Germinal center (tissue), 1 donor: ENCODE data around the gene NSUN6.

ENCODE experiments used
- DNase-seq: peaks from one replicate; pipeline ENCODE4 v3.0.0; 2012; ENCODE audit warnings: mixed read lengths, low spot score

Gene NSUN6

DNA sequence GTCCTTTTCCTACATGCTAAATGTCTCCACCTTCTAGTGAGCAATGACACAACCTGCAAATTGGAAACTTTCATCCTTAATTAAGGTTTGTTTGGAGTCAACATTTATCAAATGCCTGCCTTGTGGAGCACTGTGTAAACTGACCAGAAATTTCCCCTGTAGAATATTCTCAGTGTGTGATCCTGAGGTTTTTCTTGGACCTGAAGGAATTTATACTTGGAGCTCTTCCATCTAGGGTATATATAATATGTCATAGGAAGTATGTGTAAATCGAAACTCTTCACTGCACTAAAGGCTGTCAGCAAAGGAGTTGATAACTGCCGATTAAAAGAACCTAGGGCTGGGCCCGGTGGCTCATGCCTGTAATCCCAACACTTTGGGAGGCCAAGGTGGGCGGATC, 152.4 kb downstream of the NSUN6 start:
- DNase-seq = no peak

DNA sequence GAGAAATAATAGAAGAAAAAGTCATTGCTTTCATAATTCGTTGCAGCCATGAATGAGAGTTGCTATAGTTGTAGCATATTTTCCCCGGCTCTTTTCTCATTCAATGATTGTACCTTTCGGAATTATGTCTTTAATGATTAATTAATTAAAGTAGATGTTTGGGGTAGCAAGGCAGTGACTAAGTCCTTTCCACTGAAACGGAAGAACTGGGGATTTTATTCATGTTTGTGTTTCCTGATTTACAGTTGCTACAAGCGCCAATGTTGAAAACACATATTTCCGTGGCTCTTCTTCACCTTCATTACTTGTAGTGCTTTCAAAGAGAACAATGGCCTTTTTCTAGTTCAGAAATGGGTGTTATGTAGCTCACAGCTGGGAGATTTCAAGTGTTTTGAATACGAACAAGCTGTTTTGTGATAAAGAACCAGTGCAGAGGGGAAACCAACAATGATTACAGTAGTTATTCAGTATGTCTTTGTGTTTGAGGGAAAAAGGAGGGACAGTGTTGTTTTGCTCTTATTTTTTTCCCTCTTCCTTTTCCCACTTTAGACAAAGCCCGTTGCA, 153.5 kb downstream of the NSUN6 start:
- DNase-seq = no peak
